ENCODE data around the gene ETV2.

Gene ETV2

GRCh38 chr19:35644206-35644986 lies 2.9 kb downstream of the ETV2 start:
- Histone ChIP-seq H2AFZ (ENCODE audit: low read depth, low read length) (peak overlapping the region; percentile 97), H3K9ac (ENCODE audit: low read length) (peak overlapping the region; percentile 76), H3K36me3 (replicated peaks; ENCODE audit: low read depth, low read length) (no peaks in the 10 kb centered on the region), H3K27me3 (ENCODE audit: low read depth, low read length) (no peaks in the 10 kb centered on the region), H3K4me2 (ENCODE audit: low read length) (peak overlapping the region; percentile 94), H3K4me3 (ENCODE audit: low read length) (peak overlapping the region; percentile 82), H4K20me1 (ENCODE audit: insufficient read depth, low read length) (no peaks in the 10 kb centered on the region), H3K9me3 (ENCODE audit: insufficient read depth, low read length) (no peaks in the 10 kb centered on the region), H3K79me2 (ENCODE audit: low read length) (peaks cover 12% of the 10 kb centered on the region), H3K4me1 (ENCODE audit: low read length) (peaks cover 27% of the 10 kb centered on the region), H3K27ac (ENCODE audit: low read length) (peak overlapping the region; percentile 65)
- TF ChIP-seq, protein P1, sequence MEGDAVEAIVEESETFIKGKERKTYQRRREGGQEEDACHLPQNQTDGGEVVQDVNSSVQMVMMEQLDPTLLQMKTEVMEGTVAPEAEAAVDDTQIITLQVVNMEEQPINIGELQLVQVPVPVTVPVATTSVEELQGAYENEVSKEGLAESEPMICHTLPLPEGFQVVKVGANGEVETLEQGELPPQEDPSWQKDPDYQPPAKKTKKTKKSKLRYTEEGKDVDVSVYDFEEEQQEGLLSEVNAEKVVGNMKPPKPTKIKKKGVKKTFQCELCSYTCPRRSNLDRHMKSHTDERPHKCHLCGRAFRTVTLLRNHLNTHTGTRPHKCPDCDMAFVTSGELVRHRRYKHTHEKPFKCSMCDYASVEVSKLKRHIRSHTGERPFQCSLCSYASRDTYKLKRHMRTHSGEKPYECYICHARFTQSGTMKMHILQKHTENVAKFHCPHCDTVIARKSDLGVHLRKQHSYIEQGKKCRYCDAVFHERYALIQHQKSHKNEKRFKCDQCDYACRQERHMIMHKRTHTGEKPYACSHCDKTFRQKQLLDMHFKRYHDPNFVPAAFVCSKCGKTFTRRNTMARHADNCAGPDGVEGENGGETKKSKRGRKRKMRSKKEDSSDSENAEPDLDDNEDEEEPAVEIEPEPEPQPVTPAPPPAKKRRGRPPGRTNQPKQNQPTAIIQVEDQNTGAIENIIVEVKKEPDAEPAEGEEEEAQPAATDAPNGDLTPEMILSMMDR (IDR thresholded peaks at IDR 0.05; ENCODE audit: low read depth, low read length), result no peak
- no peak for TF ChIP-seq EZH2phosphoT487 (IDR thresholded peaks at IDR 0.05; ENCODE audit: low read depth)

DNA sequence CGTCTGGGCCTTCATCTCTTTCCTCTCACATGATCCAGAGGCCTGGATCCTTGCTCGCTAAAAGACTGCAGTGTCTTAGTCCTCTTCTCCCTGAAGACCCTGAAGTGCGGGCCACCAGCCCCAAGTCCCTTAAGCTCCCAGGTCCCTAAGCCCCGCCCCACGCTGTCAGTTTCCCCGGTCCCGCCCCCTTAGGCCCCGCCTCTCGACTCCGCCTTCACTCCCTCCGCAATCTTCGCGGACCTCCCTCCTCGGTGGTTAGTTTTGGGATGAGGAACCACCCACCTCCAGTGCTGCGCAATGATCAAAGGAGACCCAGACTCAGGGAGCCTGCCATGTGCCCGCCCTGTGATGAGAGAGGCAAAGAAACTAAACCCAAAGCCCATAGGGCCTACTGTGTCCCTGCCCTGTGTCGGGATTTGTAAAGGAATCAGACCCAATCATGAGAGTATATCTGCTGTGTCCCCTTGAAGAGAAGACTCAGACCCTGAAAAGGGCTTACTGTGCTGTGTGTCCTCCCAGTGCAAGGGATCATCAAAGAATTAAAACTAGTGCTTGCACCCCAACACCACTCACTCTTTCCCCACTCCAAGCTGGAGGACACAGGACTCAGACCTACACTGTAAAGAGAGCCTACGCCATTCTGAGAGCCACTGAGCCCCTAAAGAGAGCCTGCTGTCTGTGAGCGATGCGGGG lies 3.6 kb downstream of the ETV2 start:
- Histone ChIP-seq H4K20me1 (ENCODE audit: insufficient read depth, low read length) (no peaks in the 10 kb centered on the region), H3K9me3 (ENCODE audit: insufficient read depth, low read length) (no peaks in the 10 kb centered on the region), H3K9ac (ENCODE audit: low read length) (peak overlapping the region; percentile 73), H2AFZ (ENCODE audit: low read depth, low read length) (peak overlapping the region; percentile 54), H3K4me1 (ENCODE audit: low read length) (peaks cover 27% of the 10 kb centered on the region), H3K4me2 (ENCODE audit: low read length) (peak overlapping the region; percentile 94), H3K4me3 (ENCODE audit: low read length) (peak overlapping the region; percentile 82), H3K27me3 (ENCODE audit: low read depth, low read length) (no peaks in the 10 kb centered on the region), H3K79me2 (ENCODE audit: low read length) (peaks cover 20% of the 10 kb centered on the region), H3K36me3 (replicated peaks; ENCODE audit: low read depth, low read length) (no peaks in the 10 kb centered on the region), H3K27ac (ENCODE audit: low read length) (peak overlapping the region; percentile 54)
- TF ChIP-seq, protein P1 (IDR thresholded peaks at IDR 0.05; ENCODE audit: low read depth, low read length), result no peak
- TF ChIP-seq EZH2phosphoT487 (IDR thresholded peaks at IDR 0.05; ENCODE audit: low read depth), result no peak

DNA sequence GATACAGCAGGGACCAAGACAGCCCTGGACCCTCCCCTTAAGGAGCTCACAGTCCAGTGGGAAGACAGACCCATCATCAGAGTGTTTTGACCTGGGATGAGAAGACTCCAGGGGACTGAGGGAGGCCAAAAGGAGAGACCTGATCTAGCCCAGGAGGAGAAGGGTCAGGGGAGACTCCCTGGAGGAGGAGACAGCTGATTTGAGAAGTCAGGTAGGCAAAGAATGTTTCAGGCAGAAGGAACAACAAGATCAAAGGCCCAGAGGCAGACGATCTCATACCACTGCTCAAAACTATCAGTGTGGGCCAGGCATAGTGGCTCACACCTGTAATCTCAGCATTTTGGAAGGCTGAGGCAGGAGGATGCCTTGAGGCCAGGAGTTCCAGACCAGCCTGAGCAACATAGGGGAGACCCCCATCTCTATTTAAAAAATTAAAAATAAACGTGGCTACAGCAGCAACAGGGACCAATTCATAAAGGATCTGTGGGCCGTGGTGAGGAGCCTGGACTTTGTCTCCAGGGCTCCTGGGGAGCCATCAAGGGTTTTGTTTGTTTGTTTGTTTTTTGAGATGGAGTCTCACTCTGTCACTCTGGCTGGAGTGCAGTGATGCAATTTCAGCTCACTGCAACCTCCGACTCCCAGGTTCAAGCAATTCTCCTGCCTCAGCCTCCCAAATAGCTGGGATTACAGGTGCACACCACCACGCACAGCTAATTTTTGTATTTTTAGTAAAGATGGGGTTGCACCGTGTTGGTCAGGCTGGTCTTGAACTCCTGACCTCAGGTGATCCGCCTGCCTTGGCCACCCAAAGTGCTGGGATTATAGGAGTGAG lies 4.4 kb downstream of the ETV2 start:
- Histone ChIP-seq H3K9ac (ENCODE audit: low read length) (peak overlapping the region; percentile 73; the same call in 1 of the 2 replicates), H3K4me2 (ENCODE audit: low read length) (peak overlapping the region; percentile 94), H3K27me3 (ENCODE audit: low read depth, low read length) (no peaks in the 10 kb centered on the region), H3K27ac (ENCODE audit: low read length) (no peak overlapping the region), H3K4me3 (ENCODE audit: low read length) (0 out of 2 replicates have a peak overlapping the region, but pooled peaks have one; percentile 82), H3K79me2 (ENCODE audit: low read length) (peaks cover 27% of the 10 kb centered on the region), H3K4me1 (ENCODE audit: low read length) (peaks cover 27% of the 10 kb centered on the region), H3K36me3 (replicated peaks; ENCODE audit: low read depth, low read length) (peaks cover 5% of the 10 kb centered on the region), H2AFZ (ENCODE audit: low read depth, low read length) (peak overlapping the region; percentile 49; the same call in 1 of the 2 replicates), H3K9me3 (ENCODE audit: insufficient read depth, low read length) (no peaks in the 10 kb centered on the region), H4K20me1 (ENCODE audit: insufficient read depth, low read length) (no peaks in the 10 kb centered on the region)
- TF ChIP-seq, protein P1 (IDR thresholded peaks at IDR 0.05; ENCODE audit: low read depth, low read length), result no peak
- TF ChIP-seq EZH2phosphoT487 (IDR thresholded peaks at IDR 0.05; ENCODE audit: low read depth), result no peak
